ENCODE results near the gene GPC6. TPM values are rescaled to one million over a fixed set of nuclear protein-coding genes. Genes with fewer than 3 reads are reported as not detected.

Gene GPC6
- total RNA-seq, 1 experiment from 2014 or later: 0.22 TPM

DNA sequence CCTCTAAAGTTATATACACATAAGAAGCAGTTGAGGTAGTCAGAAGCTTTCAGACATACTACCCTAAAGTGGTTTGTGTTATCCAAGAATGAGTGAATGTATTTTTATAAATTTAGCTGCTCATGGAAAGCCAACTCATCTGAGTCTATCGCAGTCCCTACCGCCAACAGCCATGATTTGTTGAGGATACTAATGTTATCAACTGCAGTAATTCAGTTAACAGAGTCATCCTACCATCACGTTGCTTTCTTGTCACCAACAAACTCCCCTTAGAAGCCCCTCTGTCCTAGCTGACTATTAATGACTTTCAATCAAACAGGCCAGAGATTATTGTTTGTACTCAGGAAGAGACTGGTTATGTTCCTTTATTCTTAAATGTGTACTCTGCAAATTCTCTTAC, 1083.0 kb downstream of the GPC6 start:
- no peaks in the 10 kb centered on the region for H3K9me3 ChIP-seq (ENCODE audit: control insufficient read depth in 1 of 2, insufficient read depth in 1 of 2, low read depth in 1 of 2, low read length in 2 of 2)
- H3K9me2 ChIP-seq (ENCODE audit: insufficient read depth): no peaks in the 10 kb centered on the region
- no peak for DNase-seq (ENCODE audit: low read depth, low spot score)
- H3K4me2 ChIP-seq (ENCODE audit: low read length): no peak overlapping the region
- no peak overlapping the region for H3K27ac ChIP-seq (ENCODE audit: low read depth, low read length)
- ChIA-PET POLR2A (no interaction called here), RAD21 (ENCODE audit: low non-redundant PET in 1 of 2, low total read pairs in 2 of 2, uncharacterized antibody in 2 of 2, unreplicated experiment in 2 of 2) (no interaction called here), CTCF (no interaction called here)
- ATAC-seq: no peak
- no peaks in the 10 kb centered on the region for H3K79me2 ChIP-seq (ENCODE audit: insufficient read depth, low read length)
- intact Hi-C loops (cut with micrococcal nuclease): no loop called here
- H3K9ac ChIP-seq (ENCODE audit: low read length): no peak overlapping the region
- TF ChIP-seq SRF (IDR thresholded peaks at IDR 0.05; ENCODE audit: low read depth) (no peak), CBX3 (IDR thresholded peaks at IDR 0.05; ENCODE audit: low read depth) (no peak), POLR2A (IDR thresholded peaks at IDR 0.05; ENCODE audit: borderline replicate concordance, extremely low read depth, insufficient read depth, insufficient read length) (no peak), SIN3A (IDR thresholded peaks at IDR 0.05; ENCODE audit: low read depth) (no peak), ZNF274 (IDR thresholded peaks at IDR 0.05; ENCODE audit: low read depth, low read length) (no peak), ZFX (IDR thresholded peaks at IDR 0.05) (no peak), ELF1 (IDR thresholded peaks at IDR 0.05; ENCODE audit: borderline replicate concordance, low read depth) (no peak), EZH2 (IDR thresholded peaks at IDR 0.05) (no peak), RAD21 (IDR thresholded peaks at IDR 0.05; ENCODE audit: low read depth) (no peak), POLR2AphosphoS5 (IDR thresholded peaks at IDR 0.05; ENCODE audit: low read depth, low read length) (no peak)
- TF ChIP-seq, protein P1, sequence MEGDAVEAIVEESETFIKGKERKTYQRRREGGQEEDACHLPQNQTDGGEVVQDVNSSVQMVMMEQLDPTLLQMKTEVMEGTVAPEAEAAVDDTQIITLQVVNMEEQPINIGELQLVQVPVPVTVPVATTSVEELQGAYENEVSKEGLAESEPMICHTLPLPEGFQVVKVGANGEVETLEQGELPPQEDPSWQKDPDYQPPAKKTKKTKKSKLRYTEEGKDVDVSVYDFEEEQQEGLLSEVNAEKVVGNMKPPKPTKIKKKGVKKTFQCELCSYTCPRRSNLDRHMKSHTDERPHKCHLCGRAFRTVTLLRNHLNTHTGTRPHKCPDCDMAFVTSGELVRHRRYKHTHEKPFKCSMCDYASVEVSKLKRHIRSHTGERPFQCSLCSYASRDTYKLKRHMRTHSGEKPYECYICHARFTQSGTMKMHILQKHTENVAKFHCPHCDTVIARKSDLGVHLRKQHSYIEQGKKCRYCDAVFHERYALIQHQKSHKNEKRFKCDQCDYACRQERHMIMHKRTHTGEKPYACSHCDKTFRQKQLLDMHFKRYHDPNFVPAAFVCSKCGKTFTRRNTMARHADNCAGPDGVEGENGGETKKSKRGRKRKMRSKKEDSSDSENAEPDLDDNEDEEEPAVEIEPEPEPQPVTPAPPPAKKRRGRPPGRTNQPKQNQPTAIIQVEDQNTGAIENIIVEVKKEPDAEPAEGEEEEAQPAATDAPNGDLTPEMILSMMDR (IDR thresholded peaks at IDR 0.05 in 2 of 3, conservative IDR thresholded peaks at IDR 0.05 in 1 of 3; ENCODE audit: borderline replicate concordance in 1 of 3, insufficient read depth in 1 of 3, low read depth in 2 of 3, low read length in 2 of 3): no peak
- H2AFZ ChIP-seq (ENCODE audit: low read depth, low read length, poor library complexity, severe bottlenecking): no peak overlapping the region
- H3K36me3 ChIP-seq (ENCODE audit: control insufficient read depth in 1 of 2, insufficient read depth in 2 of 2, low read length in 2 of 2): no peaks in the 10 kb centered on the region
- no peak overlapping the region for H3K4me3 ChIP-seq (replicated peaks in 1 of 2; ENCODE audit: low read depth in 1 of 2, low read length in 2 of 2)
- no peaks in the 10 kb centered on the region for H4K20me1 ChIP-seq (ENCODE audit: insufficient read depth)
- no peaks in the 10 kb centered on the region for H3K27me3 ChIP-seq (ENCODE audit: insufficient read depth, low read length)
- H3K4me1 ChIP-seq (ENCODE audit: control insufficient read depth in 1 of 2, insufficient read depth in 2 of 2, low read length in 2 of 2): no peaks in the 10 kb centered on the region
- BruUV-seq (replicated peaks): no TSS peak
